Measurements from ENCODE around the gene RCC2. TPM values are rescaled to one million over a fixed set of nuclear protein-coding genes. Genes with fewer than 3 reads are reported as not detected.

The RCC2 gene
- total RNA-seq, 1 experiment from 2014 or later = 82.7 TPM

- no peak for ATAC-seq
- no TSS peak for BruUV-seq (replicated peaks)
- H3K4me2 ChIP-seq (ENCODE audit: low read length) = no peak overlapping the region
- H3K36me3 ChIP-seq (ENCODE audit: low read depth, low read length) = no peaks in the 10 kb centered on the region
- no peaks in the 10 kb centered on the region for H3K9me3 ChIP-seq (ENCODE audit: low read length)
- H3K79me2 ChIP-seq (ENCODE audit: low read length) = no peaks in the 10 kb centered on the region
- ChIA-PET CTCF (no interaction called here), POLR2A (ENCODE audit: unreplicated experiment) (no interaction called here)
- no peaks in the 10 kb centered on the region for H3F3A ChIP-seq (ENCODE audit: low read length, unreplicated experiment)
- no peaks in the 10 kb centered on the region for H3K9me2 ChIP-seq (replicated peaks; ENCODE audit: low read length)
- H3K4me1 ChIP-seq (ENCODE audit: insufficient read depth, low read length) = peaks cover 6% of the 10 kb centered on the region; the same call in 1 of the 2 replicates
- no peak overlapping the region for H3K9ac ChIP-seq (ENCODE audit: low read length)
- no peaks in the 10 kb centered on the region for H3K27me3 ChIP-seq (ENCODE audit: low read length)
- intact Hi-C loops (cut with micrococcal nuclease) = no loop called here
- DNase-seq = no peak
- H3K27ac ChIP-seq (ENCODE audit: low read length) = no peak overlapping the region
- no peaks in the 10 kb centered on the region for H4K20me1 ChIP-seq (ENCODE audit: low read length)
- H3K4me3 ChIP-seq (ENCODE audit: low read length) = no peak overlapping the region
- TF ChIP-seq EZH2phosphoT487 (IDR thresholded peaks at IDR 0.05; ENCODE audit: borderline replicate concordance, low read length) = no peak
- no peak for TF ChIP-seq EZH2 (IDR thresholded peaks at IDR 0.05; ENCODE audit: low read length, unreplicated experiment)
- TF ChIP-seq CTCF (conservative IDR thresholded peaks at IDR 0.05; ENCODE audit: low read depth, low read length) = no peak
- no peak overlapping the region for H2AFZ ChIP-seq (ENCODE audit: low read length)
Observed at GRCh38 chr1:17375651-17376050, 63.8 kb downstream of the RCC2 start.

- ATAC-seq (no peak), DNase-seq (no peak)
- Histone ChIP-seq H3K4me2 (ENCODE audit: low read length) (no peak overlapping the region), H2AFZ (ENCODE audit: low read length) (no peak overlapping the region), H3K4me1 (ENCODE audit: insufficient read depth, low read length) (peaks cover 28% of the 10 kb centered on the region), H3K79me2 (ENCODE audit: low read length) (no peaks in the 10 kb centered on the region), H3K27me3 (ENCODE audit: low read length) (no peaks in the 10 kb centered on the region), H3K27ac (ENCODE audit: low read length) (no peak overlapping the region), H3K36me3 (ENCODE audit: low read depth, low read length) (no peaks in the 10 kb centered on the region), H4K20me1 (ENCODE audit: low read length) (no peaks in the 10 kb centered on the region), H3K9me2 (replicated peaks; ENCODE audit: low read length) (no peaks in the 10 kb centered on the region), H3K9me3 (ENCODE audit: low read length) (no peaks in the 10 kb centered on the region), H3K9ac (ENCODE audit: low read length) (no peak overlapping the region), H3F3A (ENCODE audit: low read length, unreplicated experiment) (no peaks in the 10 kb centered on the region), H3K4me3 (ENCODE audit: low read length) (no peak overlapping the region)
- BruUV-seq (replicated peaks) = no TSS peak
- TF ChIP-seq EZH2phosphoT487 (IDR thresholded peaks at IDR 0.05; ENCODE audit: borderline replicate concordance, low read length) (no peak), CTCF (conservative IDR thresholded peaks at IDR 0.05; ENCODE audit: low read depth, low read length) (no peak), EZH2 (IDR thresholded peaks at IDR 0.05; ENCODE audit: low read length, unreplicated experiment) (no peak)
- ChIA-PET CTCF (no interaction called here), POLR2A (ENCODE audit: unreplicated experiment) (no interaction called here)
- intact Hi-C loops (cut with micrococcal nuclease) = no loop called here
Observed at GRCh38 chr1:17372955-17373354, 66.5 kb downstream of the RCC2 start.

GRCh38 chr1:17371896-17372295 is 67.6 kb downstream of the RCC2 start, which contains the start of gene PADI6:
Gene PADI6 (plus strand): TSS chr1:17372196. CDS start chr1:17372246, 50 bp downstream.
- no peak within 1 kb of the TSS for H3K4me3 ChIP-seq (ENCODE audit: low read length)
- H3K4me2 ChIP-seq (ENCODE audit: low read length) = no peak within 1 kb of the TSS
- ATAC-seq (no peak), DNase-seq (no peak)
- H4K20me1 ChIP-seq (ENCODE audit: low read length) = no peaks in the 10 kb centered on the region
- no peak within 1 kb of the TSS for H3K9ac ChIP-seq (ENCODE audit: low read length)
- H3K27ac ChIP-seq (ENCODE audit: low read length) = no peak within 1 kb of the TSS
- H3K4me1 ChIP-seq (ENCODE audit: insufficient read depth, low read length) = peaks cover 28% of the 10 kb centered on the region
- POLR2A ChIA-PET (ENCODE audit: unreplicated experiment) = no interaction called here
- H2AFZ ChIP-seq (ENCODE audit: low read length) = no peak within 1 kb of the TSS
- intact Hi-C loops (cut with micrococcal nuclease) = no loop called here
- H3K9me3 ChIP-seq (ENCODE audit: low read length) = no peaks in the 10 kb centered on the region
- no peaks in the 10 kb centered on the region for H3K9me2 ChIP-seq (replicated peaks; ENCODE audit: low read length)
- H3K36me3 ChIP-seq (ENCODE audit: low read depth, low read length) = no peaks in the 10 kb centered on the region
- BruUV-seq (replicated peaks) = no TSS peak
- CTCF ChIA-PET = no interaction called here
- H3K79me2 ChIP-seq (ENCODE audit: low read length) = no peaks in the 10 kb centered on the region
- TF ChIP-seq EZH2phosphoT487 (IDR thresholded peaks at IDR 0.05; ENCODE audit: borderline replicate concordance, low read length) = no peak
- TF ChIP-seq CTCF (conservative IDR thresholded peaks at IDR 0.05; ENCODE audit: low read depth, low read length) = no peak
- TF ChIP-seq EZH2 (IDR thresholded peaks at IDR 0.05; ENCODE audit: low read length, unreplicated experiment) = no peak
- no peaks in the 10 kb centered on the region for H3K27me3 ChIP-seq (ENCODE audit: low read length)
- no peaks in the 10 kb centered on the region for H3F3A ChIP-seq (ENCODE audit: low read length, unreplicated experiment)

Measured in PC-3 (cell line).